Activated T-helper 2 cell treated with anti-CD3 and anti-CD28 coated beads, Interferon-gamma antibody, Interleukin-2, Interleukin-4, amounts not matched to agents 10 μg/mL and 5 μg/mL and 100 μg/mL, durations not matched to agents 14 hours and 24 hours and 36 hours (primary cell): ENCODE results near the gene ADAMTS9. TPM values are rescaled to one million over a fixed set of nuclear protein-coding genes. Genes with fewer than 3 reads are reported as not detected.

Experiments used
- DNase-seq: peaks from one replicate; pipeline ENCODE4 v3.0.0; 2021; ENCODE audit warnings: low spot score
- H3K27ac Mint-ChIP-seq: one replicate; pipeline ENCODE4 v1.8.0; 2021; ENCODE audit warnings: mixed read lengths
- H3K27me3 Mint-ChIP-seq: one replicate; pipeline ENCODE4 v1.8.0; 2021; ENCODE audit warnings: low read depth, mixed read lengths
- H3K36me3 Mint-ChIP-seq: one replicate; pipeline ENCODE4 v1.8.0; 2021; ENCODE audit warnings: low read depth, mixed read lengths
- H3K4me1 Mint-ChIP-seq: one replicate; pipeline ENCODE4 v1.8.0; 2021; ENCODE audit warnings: low read depth, mixed read lengths
- H3K4me3 Mint-ChIP-seq: one replicate; pipeline ENCODE4 v1.8.0; 2021; ENCODE audit warnings: low read depth, mild to moderate bottlenecking, moderate library complexity, mixed read lengths
- H3K9me3 Mint-ChIP-seq: one replicate; pipeline ENCODE4 v1.8.0; 2021; ENCODE audit warnings: mixed read lengths
- intact Hi-C: fragments of 100-400 bp; cut with micrococcal nuclease; formaldehyde crosslinking; loops from one replicate; pipeline ENCODE4 v1.15.1; 2023
- total RNA-seq: library from RNA; stranded (reverse); gene quantifications from 2 replicates; pipeline ENCODE4 v1.2.3, GENCODE V29; 2022

ADAMTS9 gene
- total RNA-seq, 1 donor from 2014 or later: not detected

GRCh38 chr3:64566859-64567258, 120.9 kb downstream of the ADAMTS9 start:
- H3K27me3 Mint-ChIP-seq: no peaks in the 10 kb centered on the region
- intact Hi-C loops: no loop called here
- no peak for DNase-seq
- H3K4me3 Mint-ChIP-seq: no peak overlapping the region
- H3K27ac Mint-ChIP-seq: no peak overlapping the region
- no peaks in the 10 kb centered on the region for H3K9me3 Mint-ChIP-seq
- H3K36me3 Mint-ChIP-seq: no peaks in the 10 kb centered on the region
- no peaks in the 10 kb centered on the region for H3K4me1 Mint-ChIP-seq

- no peaks in the 10 kb centered on the region for H3K36me3 Mint-ChIP-seq
- no peaks in the 10 kb centered on the region for H3K4me1 Mint-ChIP-seq
- no peak overlapping the region for H3K4me3 Mint-ChIP-seq
- no peaks in the 10 kb centered on the region for H3K9me3 Mint-ChIP-seq
- H3K27ac Mint-ChIP-seq: no peak overlapping the region
- DNase-seq: no peak
- H3K27me3 Mint-ChIP-seq: no peaks in the 10 kb centered on the region
- intact Hi-C loops: no loop called here
Measured at GRCh38 chr3:64563751-64564150, 124.0 kb downstream of the ADAMTS9 start.

GRCh38 chr3:64561868-64562267, 125.9 kb downstream of the ADAMTS9 start:
- H3K4me3 Mint-ChIP-seq: no peak overlapping the region
- H3K36me3 Mint-ChIP-seq: no peaks in the 10 kb centered on the region
- intact Hi-C loops: no loop called here
- no peaks in the 10 kb centered on the region for H3K4me1 Mint-ChIP-seq
- H3K27me3 Mint-ChIP-seq: no peaks in the 10 kb centered on the region
- DNase-seq: no peak
- no peaks in the 10 kb centered on the region for H3K9me3 Mint-ChIP-seq
- no peak overlapping the region for H3K27ac Mint-ChIP-seq

- Mint-ChIP-seq H3K9me3 (no peaks in the 10 kb centered on the region), H3K27me3 (no peaks in the 10 kb centered on the region), H3K4me3 (no peak overlapping the region), H3K4me1 (no peaks in the 10 kb centered on the region), H3K27ac (no peak overlapping the region), H3K36me3 (no peaks in the 10 kb centered on the region)
- intact Hi-C loops: no loop called here
- DNase-seq: no peak
Measured at GRCh38 chr3:64561325-64561843, 126.4 kb downstream of the ADAMTS9 start.

GRCh38 chr3:64560791-64561190, 127.0 kb downstream of the ADAMTS9 start:
- no peak for DNase-seq
- H3K27me3 Mint-ChIP-seq: no peaks in the 10 kb centered on the region
- no peaks in the 10 kb centered on the region for H3K36me3 Mint-ChIP-seq
- no peaks in the 10 kb centered on the region for H3K9me3 Mint-ChIP-seq
- H3K4me1 Mint-ChIP-seq: no peaks in the 10 kb centered on the region
- H3K4me3 Mint-ChIP-seq: no peak overlapping the region
- intact Hi-C loops: no loop called here
- H3K27ac Mint-ChIP-seq: no peak overlapping the region

GRCh38 chr3:64559588-64559987, 128.2 kb downstream of the ADAMTS9 start:
- H3K4me3 Mint-ChIP-seq: no peak overlapping the region
- H3K9me3 Mint-ChIP-seq: no peaks in the 10 kb centered on the region
- H3K36me3 Mint-ChIP-seq: no peaks in the 10 kb centered on the region
- DNase-seq: no peak
- H3K27me3 Mint-ChIP-seq: no peaks in the 10 kb centered on the region
- no peak overlapping the region for H3K27ac Mint-ChIP-seq
- intact Hi-C loops: no loop called here
- H3K4me1 Mint-ChIP-seq: no peaks in the 10 kb centered on the region

GRCh38 chr3:64556046-64556445, 131.8 kb downstream of the ADAMTS9 start:
- Mint-ChIP-seq H3K4me3 (no peak overlapping the region), H3K27ac (no peak overlapping the region), H3K36me3 (no peaks in the 10 kb centered on the region), H3K27me3 (no peaks in the 10 kb centered on the region), H3K4me1 (no peaks in the 10 kb centered on the region), H3K9me3 (no peaks in the 10 kb centered on the region)
- intact Hi-C loops: no loop called here
- no peak for DNase-seq

- H3K4me3 Mint-ChIP-seq: no peak overlapping the region
- H3K9me3 Mint-ChIP-seq: no peaks in the 10 kb centered on the region
- H3K27ac Mint-ChIP-seq: no peak overlapping the region
- H3K27me3 Mint-ChIP-seq: no peaks in the 10 kb centered on the region
- no peak for DNase-seq
- no peaks in the 10 kb centered on the region for H3K4me1 Mint-ChIP-seq
- no peaks in the 10 kb centered on the region for H3K36me3 Mint-ChIP-seq
- intact Hi-C loops: no loop called here
Measured at GRCh38 chr3:64555351-64555750, 132.4 kb downstream of the ADAMTS9 start.

GRCh38 chr3:64554096-64554920, 133.5 kb downstream of the ADAMTS9 start:
- H3K4me1 Mint-ChIP-seq: no peaks in the 10 kb centered on the region
- DNase-seq: no peak
- H3K27me3 Mint-ChIP-seq: no peaks in the 10 kb centered on the region
- no peak overlapping the region for H3K27ac Mint-ChIP-seq
- no peaks in the 10 kb centered on the region for H3K36me3 Mint-ChIP-seq
- intact Hi-C loops: no loop called here
- no peak overlapping the region for H3K4me3 Mint-ChIP-seq
- H3K9me3 Mint-ChIP-seq: no peaks in the 10 kb centered on the region

GRCh38 chr3:64552966-64553365, 134.8 kb downstream of the ADAMTS9 start:
- intact Hi-C loops: no loop called here
- H3K4me1 Mint-ChIP-seq: no peaks in the 10 kb centered on the region
- DNase-seq: no peak

GRCh38 chr3:64552160-64552559, 135.6 kb downstream of the ADAMTS9 start:
- H3K4me3 Mint-ChIP-seq: no peak overlapping the region
- H3K36me3 Mint-ChIP-seq: no peaks in the 10 kb centered on the region
- H3K4me1 Mint-ChIP-seq: no peaks in the 10 kb centered on the region
- intact Hi-C loops: no loop called here
- H3K27me3 Mint-ChIP-seq: no peaks in the 10 kb centered on the region
- no peak for DNase-seq
- no peak overlapping the region for H3K27ac Mint-ChIP-seq
- H3K9me3 Mint-ChIP-seq: no peaks in the 10 kb centered on the region

More at GRCh38 chr3:64552966-64553365, 134.8 kb downstream of the ADAMTS9 start:
- Mint-ChIP-seq H3K9me3 (no peaks in the 10 kb centered on the region), H3K27me3 (no peaks in the 10 kb centered on the region), H3K36me3 (no peaks in the 10 kb centered on the region), H3K4me3 (no peak overlapping the region), H3K27ac (no peak overlapping the region)

GRCh38 chr3:64551697-64552096, 136.1 kb downstream of the ADAMTS9 start:
- H3K4me3 Mint-ChIP-seq: no peak overlapping the region
- DNase-seq: no peak
- intact Hi-C loops: no loop called here

GRCh38 chr3:64550745-64551144, 137.1 kb downstream of the ADAMTS9 start:
- no peak for DNase-seq
- Mint-ChIP-seq H3K4me1 (no peaks in the 10 kb centered on the region), H3K36me3 (no peaks in the 10 kb centered on the region), H3K4me3 (no peak overlapping the region), H3K27ac (no peak overlapping the region), H3K27me3 (no peaks in the 10 kb centered on the region), H3K9me3 (no peaks in the 10 kb centered on the region)
- intact Hi-C loops: no loop called here

More at GRCh38 chr3:64551697-64552096, 136.1 kb downstream of the ADAMTS9 start:
- Mint-ChIP-seq H3K4me1 (no peaks in the 10 kb centered on the region), H3K27ac (no peak overlapping the region), H3K27me3 (no peaks in the 10 kb centered on the region), H3K36me3 (no peaks in the 10 kb centered on the region), H3K9me3 (no peaks in the 10 kb centered on the region)
